ENCODE measurements around the gene UBE2O.

UBE2O gene

GRCh38 chr17:76491271-76492122 is 38.5 kb upstream of the UBE2O start:
- no peak overlapping the region for H2AFZ ChIP-seq (ENCODE audit: low read length)
- H2BK12ac ChIP-seq (ENCODE audit: low read length): no peak overlapping the region
- peak overlapping the region; percentile 26 for H2BK15ac ChIP-seq (ENCODE audit: low read length)
- no peak overlapping the region for H2BK5ac ChIP-seq (ENCODE audit: low read length)
- peak overlapping the region; percentile 84 for H3K14ac ChIP-seq (ENCODE audit: low read length)
- no peak overlapping the region for H3K4ac ChIP-seq (ENCODE audit: low read length)
- no peaks in the 10 kb centered on the region for H3K36me3 ChIP-seq (replicated peaks in 1 of 2; ENCODE audit: control insufficient read depth in 2 of 2, insufficient read depth in 2 of 2, low read length in 2 of 2)
- DNase-seq (ENCODE audit: low spot score): no peak
- H2BK120ac ChIP-seq (ENCODE audit: low read depth, low read length): no peak overlapping the region
- no peaks in the 10 kb centered on the region for H3K79me1 ChIP-seq (ENCODE audit: low read depth, low read length)
- peaks cover 4 to 15% of the 10 kb centered on the region in 2 donors for H3K4me1 ChIP-seq (ENCODE audit: control insufficient read depth in 2 of 2, insufficient read depth in 1 of 2, low read depth in 1 of 2, low read length in 2 of 2)
- WGBS, 2 donors (ENCODE audit: extremely low coverage in 2 of 2, insufficient read length in 2 of 2, insufficient replicate concordance in 1 of 2): no CpG with 5 or more reads among the region's 17 CpGs
- peaks cover 0 to 40% (median 0%) of the 10 kb centered on the region in 3 experiments for H3K27me3 ChIP-seq (ENCODE audit: control insufficient read depth in 3 of 3, insufficient read depth in 3 of 3, low read depth in 1 of 3, low read length in 3 of 3)
- H3K9me3 ChIP-seq (replicated peaks in 1 of 2; ENCODE audit: control insufficient read depth in 2 of 2, insufficient read depth in 1 of 2, low read depth in 1 of 2, low read length in 2 of 2): no peaks in the 10 kb centered on the region
- no peak overlapping the region for H4K91ac ChIP-seq (ENCODE audit: low read depth, low read length, poor library complexity)
- H4K8ac ChIP-seq (ENCODE audit: low read depth, low read length): no peak overlapping the region
- no peak overlapping the region for H3K23ac ChIP-seq (ENCODE audit: low read depth, low read length, poor library complexity)
- peak overlapping the region; percentile 52 for H3K18ac ChIP-seq (ENCODE audit: low read length)
- no peak overlapping the region for H3K27ac ChIP-seq (replicated peaks; ENCODE audit: low read length)
- H2AK5ac ChIP-seq (ENCODE audit: low read depth, low read length): peak overlapping the region; percentile 81
- H3K9ac ChIP-seq (ENCODE audit: low read depth, low read length, poor library complexity): no peak overlapping the region
- no peak overlapping the region for H3K4me2 ChIP-seq (ENCODE audit: insufficient read depth, low read length, poor library complexity, severe bottlenecking)
- no peak overlapping the region for H3K4me3 ChIP-seq (ENCODE audit: low read length in 2 of 2)

GRCh38 chr17:76490112-76490710 is 37.3 kb upstream of the UBE2O start:
- H3K23ac ChIP-seq (ENCODE audit: low read depth, low read length, poor library complexity): no peak overlapping the region
- H3K36me3 ChIP-seq (replicated peaks in 1 of 2; ENCODE audit: control insufficient read depth in 2 of 2, insufficient read depth in 2 of 2, low read length in 2 of 2): no peaks in the 10 kb centered on the region
- no peaks in the 10 kb centered on the region for H3K79me1 ChIP-seq (ENCODE audit: low read depth, low read length)
- no peak overlapping the region for H3K4me2 ChIP-seq (ENCODE audit: insufficient read depth, low read length, poor library complexity, severe bottlenecking)
- no peak overlapping the region for H4K91ac ChIP-seq (ENCODE audit: low read depth, low read length, poor library complexity)
- no peak overlapping the region for H2BK5ac ChIP-seq (ENCODE audit: low read length)
- H3K18ac ChIP-seq (ENCODE audit: low read length): no peak overlapping the region
- no peak overlapping the region for H3K14ac ChIP-seq (ENCODE audit: low read length)
- H2BK12ac ChIP-seq (ENCODE audit: low read length): no peak overlapping the region
- H3K9ac ChIP-seq (ENCODE audit: low read depth, low read length, poor library complexity): no peak overlapping the region
- no peak overlapping the region for H4K8ac ChIP-seq (ENCODE audit: low read depth, low read length)
- H3K4ac ChIP-seq (ENCODE audit: low read length): no peak overlapping the region
- no peaks in the 10 kb centered on the region for H3K9me3 ChIP-seq (replicated peaks in 1 of 2; ENCODE audit: control insufficient read depth in 2 of 2, insufficient read depth in 1 of 2, low read depth in 1 of 2, low read length in 2 of 2)
- peaks cover 4 to 22% of the 10 kb centered on the region in 2 donors for H3K4me1 ChIP-seq (ENCODE audit: control insufficient read depth in 2 of 2, insufficient read depth in 1 of 2, low read depth in 1 of 2, low read length in 2 of 2)
- H2AK5ac ChIP-seq (ENCODE audit: low read depth, low read length): peak overlapping the region; percentile 81
- H2BK120ac ChIP-seq (ENCODE audit: low read depth, low read length): no peak overlapping the region
- H2AFZ ChIP-seq (ENCODE audit: low read length): no peak overlapping the region
- DNase-seq (ENCODE audit: low spot score): no peak
- H3K27ac ChIP-seq (replicated peaks; ENCODE audit: low read length): no peak overlapping the region
- WGBS, 2 donors (ENCODE audit: extremely low coverage in 2 of 2, insufficient read length in 2 of 2, insufficient replicate concordance in 1 of 2): no CpG with 5 or more reads among the region's 10 CpGs
- H3K4me3 ChIP-seq (ENCODE audit: low read length in 2 of 2): no peak overlapping the region
- no peak overlapping the region for H2BK15ac ChIP-seq (ENCODE audit: low read length)
- H3K27me3 ChIP-seq (ENCODE audit: control insufficient read depth in 3 of 3, insufficient read depth in 3 of 3, low read depth in 1 of 3, low read length in 3 of 3): peaks cover 0 to 27% (median 0%) of the 10 kb centered on the region in 3 experiments

- Histone ChIP-seq H3K27me3 (ENCODE audit: control insufficient read depth in 3 of 3, insufficient read depth in 3 of 3, low read depth in 1 of 3, low read length in 3 of 3) (peaks cover 0 to 7% (median 0%) of the 10 kb centered on the region in 3 experiments), H2BK15ac (ENCODE audit: low read length) (no peak overlapping the region), H3K4ac (ENCODE audit: low read length) (no peak overlapping the region), H3K9ac (ENCODE audit: low read depth, low read length, poor library complexity) (no peak overlapping the region), H3K36me3 (replicated peaks in 1 of 2; ENCODE audit: control insufficient read depth in 2 of 2, insufficient read depth in 2 of 2, low read length in 2 of 2) (no peaks in the 10 kb centered on the region), H3K9me3 (replicated peaks in 1 of 2; ENCODE audit: control insufficient read depth in 2 of 2, insufficient read depth in 1 of 2, low read depth in 1 of 2, low read length in 2 of 2) (no peaks in the 10 kb centered on the region), H3K18ac (ENCODE audit: low read length) (peak overlapping the region; percentile 8), H2BK12ac (ENCODE audit: low read length) (no peak overlapping the region), H4K91ac (ENCODE audit: low read depth, low read length, poor library complexity) (no peak overlapping the region), H3K27ac (replicated peaks; ENCODE audit: low read length) (no peak overlapping the region), H2BK5ac (ENCODE audit: low read length) (no peak overlapping the region), H3K4me3 (ENCODE audit: low read length in 2 of 2) (no peak overlapping the region), H2AK5ac (ENCODE audit: low read depth, low read length) (peak overlapping the region; percentile 91), H3K79me1 (ENCODE audit: low read depth, low read length) (no peaks in the 10 kb centered on the region), H3K4me1 (ENCODE audit: control insufficient read depth in 2 of 2, insufficient read depth in 1 of 2, low read depth in 1 of 2, low read length in 2 of 2) (peaks cover 0 to 13% of the 10 kb centered on the region in 2 donors), H3K23ac (ENCODE audit: low read depth, low read length, poor library complexity) (peak overlapping the region; percentile 65), H2AFZ (ENCODE audit: low read length) (no peak overlapping the region), H4K8ac (ENCODE audit: low read depth, low read length) (no peak overlapping the region), H2BK120ac (ENCODE audit: low read depth, low read length) (no peak overlapping the region), H3K14ac (ENCODE audit: low read length) (no peak overlapping the region), H3K4me2 (ENCODE audit: insufficient read depth, low read length, poor library complexity, severe bottlenecking) (no peak overlapping the region)
- DNase-seq (ENCODE audit: low spot score): no peak
- WGBS, 2 donors (ENCODE audit: extremely low coverage in 2 of 2, insufficient read length in 2 of 2, insufficient replicate concordance in 1 of 2): no CpG with 5 or more reads among the region's 22 CpGs
Measured at GRCh38 chr17:76487451-76488192, 34.7 kb upstream of the UBE2O start.

GRCh38 chr17:76485569-76485968 is 32.6 kb upstream of the UBE2O start:
- no peak overlapping the region for H2BK15ac ChIP-seq (ENCODE audit: low read length)
- peak overlapping the region; percentile 48 for H3K18ac ChIP-seq (ENCODE audit: low read length)
- no peaks in the 10 kb centered on the region for H3K36me3 ChIP-seq (replicated peaks in 1 of 2; ENCODE audit: control insufficient read depth in 2 of 2, insufficient read depth in 2 of 2, low read length in 2 of 2)
- H4K91ac ChIP-seq (ENCODE audit: low read depth, low read length, poor library complexity): no peak overlapping the region
- no peak overlapping the region for H3K4me3 ChIP-seq (ENCODE audit: low read length in 2 of 2)
- no peak overlapping the region for H2BK5ac ChIP-seq (ENCODE audit: low read length)
- no peak overlapping the region for H3K23ac ChIP-seq (ENCODE audit: low read depth, low read length, poor library complexity)
- H3K4me2 ChIP-seq (ENCODE audit: insufficient read depth, low read length, poor library complexity, severe bottlenecking): no peak overlapping the region
- no peak for DNase-seq (ENCODE audit: low spot score)
- H2AFZ ChIP-seq (ENCODE audit: low read length): peak overlapping the region; percentile 95
- no peak overlapping the region for H3K4ac ChIP-seq (ENCODE audit: low read length)
- H3K79me1 ChIP-seq (ENCODE audit: low read depth, low read length): no peaks in the 10 kb centered on the region
- no peak overlapping the region for H2AK5ac ChIP-seq (ENCODE audit: low read depth, low read length)
- no peak overlapping the region for H3K27ac ChIP-seq (replicated peaks; ENCODE audit: low read length)
- no peak overlapping the region for H2BK12ac ChIP-seq (ENCODE audit: low read length)
- no peak overlapping the region for H2BK120ac ChIP-seq (ENCODE audit: low read depth, low read length)
- no peak overlapping the region for H4K8ac ChIP-seq (ENCODE audit: low read depth, low read length)
- no peak overlapping the region for H3K9ac ChIP-seq (ENCODE audit: low read depth, low read length, poor library complexity)
- peaks cover 0 to 2% (median 0%) of the 10 kb centered on the region in 3 experiments for H3K27me3 ChIP-seq (ENCODE audit: control insufficient read depth in 3 of 3, insufficient read depth in 3 of 3, low read depth in 1 of 3, low read length in 3 of 3)
- WGBS, 2 donors (ENCODE audit: extremely low coverage in 2 of 2, insufficient read length in 2 of 2, insufficient replicate concordance in 1 of 2): no CpG with 5 or more reads among the region's 11 CpGs
- no peaks in the 10 kb centered on the region for H3K9me3 ChIP-seq (replicated peaks in 1 of 2; ENCODE audit: control insufficient read depth in 2 of 2, insufficient read depth in 1 of 2, low read depth in 1 of 2, low read length in 2 of 2)
- peaks cover 8 to 15% of the 10 kb centered on the region in 2 donors for H3K4me1 ChIP-seq (ENCODE audit: control insufficient read depth in 2 of 2, insufficient read depth in 1 of 2, low read depth in 1 of 2, low read length in 2 of 2)
- H3K14ac ChIP-seq (ENCODE audit: low read length): no peak overlapping the region

Measured in neuronal stem cell (in vitro differentiated cells).